ENCODE results near the gene MCF2L.

The MCF2L gene

DNA sequence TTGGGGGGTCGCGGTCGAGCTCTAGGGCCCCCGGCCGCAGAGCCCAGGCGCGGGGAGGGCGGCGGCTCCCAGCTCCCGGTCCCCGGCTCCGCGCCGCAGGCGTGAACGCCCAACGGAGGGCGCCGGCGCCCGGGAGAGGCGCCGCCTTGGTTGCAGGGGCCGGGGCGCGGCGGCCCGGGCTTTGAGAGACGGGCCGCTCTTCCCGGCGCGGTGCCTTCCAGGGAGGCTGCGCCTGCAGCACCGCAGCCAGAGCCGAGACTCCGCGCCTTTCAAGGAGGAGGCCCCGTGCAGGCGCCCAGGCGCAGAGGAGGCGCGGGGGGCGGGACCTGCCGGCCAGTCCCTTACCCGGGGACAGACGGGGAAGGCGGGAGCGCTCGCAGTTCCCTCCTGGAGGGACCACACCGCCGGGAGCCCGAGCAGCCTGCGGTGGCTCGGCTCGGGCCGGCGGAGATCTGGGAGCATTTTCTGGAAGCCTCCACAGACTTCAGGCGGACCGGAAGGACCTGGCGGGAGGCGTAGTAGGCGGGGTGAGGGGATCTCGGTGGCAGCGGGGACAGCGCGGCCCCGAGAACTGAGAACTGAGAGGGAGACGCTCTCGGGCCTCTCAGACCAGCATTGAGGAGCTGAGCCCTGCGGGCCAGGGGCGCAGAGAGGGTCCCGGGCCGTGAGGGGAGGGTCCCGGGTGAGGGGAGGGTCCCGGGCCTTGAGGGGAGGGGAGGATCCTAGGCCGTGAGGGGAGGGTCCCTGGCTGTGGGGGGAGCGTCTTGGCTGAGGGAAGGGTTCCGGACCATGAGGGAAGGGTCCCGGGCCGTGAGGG lies 25.5 kb upstream of the MCF2L start:
- DNase-seq (ENCODE audit: low spot score), result no peak

DNA sequence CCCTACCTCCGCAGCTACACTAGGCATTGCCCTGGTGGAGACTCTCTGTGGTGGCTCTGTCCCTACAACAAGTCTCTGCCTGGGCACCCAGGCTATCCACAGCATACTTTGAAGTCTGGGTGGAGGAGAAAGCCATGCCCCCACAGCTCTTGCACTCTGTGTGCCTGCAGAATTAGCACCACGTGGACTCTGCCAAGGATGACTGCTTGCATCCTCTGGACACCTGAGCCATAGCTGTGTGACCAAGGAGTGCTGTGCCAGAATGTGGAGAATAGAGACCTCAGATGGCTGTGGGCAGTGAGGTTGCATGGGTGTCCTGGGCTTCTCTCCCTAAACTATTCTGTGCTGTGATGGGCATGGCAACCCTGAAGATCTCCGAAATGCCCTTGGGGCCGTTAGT lies 21.2 kb upstream of the MCF2L start:
- no peak for DNase-seq (ENCODE audit: low spot score)

DNA sequence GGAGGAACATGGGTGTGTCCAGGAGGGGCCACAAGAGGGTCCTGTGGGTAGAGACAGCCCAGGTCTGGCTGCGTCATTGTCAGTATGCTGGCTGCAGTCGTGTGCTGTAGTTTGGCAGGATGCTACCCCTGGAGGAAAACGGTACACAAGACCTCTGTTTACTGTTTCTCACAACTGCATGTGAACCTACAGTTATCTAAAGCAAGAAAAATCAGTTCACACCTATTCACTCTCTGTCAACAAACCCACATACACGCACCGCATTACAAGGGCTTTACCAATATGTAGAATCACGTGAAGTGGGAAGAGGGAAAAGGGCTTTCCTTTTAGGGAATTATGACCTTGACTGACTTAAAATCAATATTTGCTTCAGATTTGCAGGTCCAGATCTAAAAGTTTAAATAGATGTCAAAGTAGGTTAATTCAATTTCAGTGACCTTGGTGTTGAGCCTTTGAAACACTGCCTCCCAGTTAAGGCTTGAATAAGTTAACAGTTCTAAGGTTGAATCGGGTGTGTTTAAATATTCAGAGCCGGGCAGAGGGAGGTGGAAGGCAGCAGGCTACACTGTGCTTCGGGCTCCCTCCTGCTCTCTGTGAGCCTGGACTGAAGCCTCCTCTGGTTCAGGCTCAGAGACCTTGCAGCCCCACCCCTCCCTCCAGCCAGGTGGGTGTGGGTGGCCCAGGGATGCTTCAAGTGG lies 17.2 kb upstream of the MCF2L start:
- no peak for DNase-seq (ENCODE audit: low spot score)

DNA sequence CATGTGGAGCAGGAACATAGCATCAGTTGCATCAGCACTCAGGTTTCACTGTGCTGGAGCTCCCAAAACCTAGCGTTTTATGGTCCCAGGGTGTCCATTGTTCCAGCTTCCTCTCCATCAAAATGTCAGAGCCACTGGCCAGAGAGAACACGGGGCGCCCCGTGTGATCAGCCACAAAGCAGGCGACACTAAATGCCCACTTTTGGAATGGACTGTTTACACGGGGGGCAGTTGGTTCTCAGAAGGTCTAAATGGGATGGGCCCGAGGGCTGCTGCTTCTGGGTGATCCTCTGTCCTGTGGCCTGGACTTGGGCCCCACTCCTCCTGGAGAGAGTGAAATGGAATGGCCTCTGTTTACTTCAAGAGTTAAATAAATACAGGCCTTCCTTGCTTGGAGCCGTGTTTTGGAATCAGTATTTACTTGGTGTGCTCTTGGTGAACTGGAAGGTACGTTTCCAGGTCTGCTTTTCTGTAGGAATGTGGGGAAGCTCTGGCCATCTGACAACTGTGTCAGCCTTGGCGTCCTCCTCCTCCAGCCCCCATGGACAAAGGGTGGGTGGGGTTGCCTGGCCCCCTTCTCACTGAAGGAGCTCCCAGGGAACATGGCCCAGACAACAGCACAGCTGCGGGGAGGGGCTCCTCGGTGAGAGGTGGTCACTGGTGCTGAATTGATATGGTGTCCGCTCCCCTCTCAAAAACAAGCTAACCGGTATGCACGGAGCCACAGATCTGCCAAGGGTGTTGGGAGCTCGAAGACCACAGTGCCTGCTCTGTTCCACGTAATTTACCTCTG lies 16.1 kb upstream of the MCF2L start:
- no peak for DNase-seq (ENCODE audit: low spot score)

DNA sequence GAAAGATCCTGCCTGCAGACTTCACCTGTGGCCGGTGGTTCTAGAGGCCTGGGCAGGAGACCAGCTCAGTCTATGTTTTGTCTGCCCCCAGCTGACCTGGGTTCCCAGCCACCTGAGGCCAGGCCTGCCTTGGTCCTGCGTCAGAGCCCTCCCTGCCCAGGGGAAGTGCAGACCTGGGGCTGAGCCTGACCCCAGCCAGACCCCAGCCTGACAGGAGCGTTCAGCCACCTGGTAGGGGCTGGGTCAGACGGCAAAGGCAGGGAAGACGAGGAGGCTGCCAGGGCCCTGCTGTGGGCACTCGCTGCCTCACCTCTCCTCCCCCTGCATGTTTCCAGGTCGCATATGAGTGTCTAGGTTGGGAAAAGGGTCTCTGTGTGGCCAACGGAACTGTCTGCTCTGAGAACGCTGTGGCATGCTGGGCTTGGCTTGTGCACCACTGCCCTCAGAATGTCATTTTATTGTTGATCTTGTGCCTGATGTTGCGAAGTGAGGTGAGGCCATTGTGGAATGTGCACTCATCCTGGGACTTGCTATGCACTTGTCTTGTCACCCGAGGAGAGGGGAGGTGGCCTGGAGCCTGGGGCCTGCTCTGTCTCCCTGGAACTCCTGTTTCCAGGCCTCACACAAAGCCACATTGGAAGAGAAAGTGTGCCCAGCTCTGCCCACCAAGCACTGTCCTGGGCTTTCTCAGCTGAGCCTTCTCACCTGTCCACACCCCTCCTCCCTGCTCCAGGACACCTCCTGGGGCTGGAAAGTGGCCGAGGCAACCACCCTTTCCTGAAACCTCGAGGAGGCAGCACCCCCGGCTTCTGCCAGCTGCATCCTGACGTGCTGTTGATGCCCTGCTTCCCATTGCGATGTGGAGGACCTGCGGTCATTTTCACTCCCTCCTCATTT lies 15.2 kb upstream of the MCF2L start:
- no peak for DNase-seq (ENCODE audit: low spot score)

DNA sequence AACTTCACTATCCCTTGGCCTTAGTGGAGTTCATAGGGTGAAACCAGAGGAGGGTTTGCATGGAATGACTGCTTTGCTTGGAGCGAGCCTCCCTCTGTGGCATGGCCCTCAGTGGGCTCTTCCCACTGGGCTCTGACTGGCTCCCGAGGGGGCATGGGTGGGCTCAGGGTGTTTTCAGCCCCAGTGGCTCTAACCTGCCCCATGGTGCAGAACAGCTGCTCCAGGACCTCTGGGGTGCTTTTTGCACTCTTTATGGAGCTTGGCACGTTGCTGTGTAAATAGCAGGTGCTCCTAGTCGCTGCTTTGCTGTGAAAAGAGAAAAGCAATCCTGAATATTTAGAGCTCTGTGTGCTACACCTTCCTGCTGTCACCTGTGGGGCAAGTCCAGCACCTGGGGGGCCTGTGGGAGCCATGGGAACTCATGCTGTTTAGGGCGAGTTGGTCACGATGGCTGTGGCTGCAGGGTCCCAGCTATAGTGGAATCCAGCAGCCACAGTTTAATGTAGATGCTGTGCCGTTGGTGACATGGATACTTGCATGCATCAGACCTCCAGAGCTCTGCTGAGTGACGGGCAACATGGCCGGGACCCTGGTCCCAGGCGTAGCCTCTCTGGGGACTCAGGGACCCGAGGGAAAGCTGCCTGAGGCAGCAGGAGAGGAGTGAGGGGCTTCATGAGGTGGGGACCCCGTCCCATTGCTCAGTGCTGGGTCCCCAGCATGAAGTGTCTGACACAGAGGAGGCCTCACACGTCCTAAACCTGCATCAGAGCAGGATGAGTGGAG lies 14.3 kb upstream of the MCF2L start:
- no peak for DNase-seq (ENCODE audit: low spot score)

DNA sequence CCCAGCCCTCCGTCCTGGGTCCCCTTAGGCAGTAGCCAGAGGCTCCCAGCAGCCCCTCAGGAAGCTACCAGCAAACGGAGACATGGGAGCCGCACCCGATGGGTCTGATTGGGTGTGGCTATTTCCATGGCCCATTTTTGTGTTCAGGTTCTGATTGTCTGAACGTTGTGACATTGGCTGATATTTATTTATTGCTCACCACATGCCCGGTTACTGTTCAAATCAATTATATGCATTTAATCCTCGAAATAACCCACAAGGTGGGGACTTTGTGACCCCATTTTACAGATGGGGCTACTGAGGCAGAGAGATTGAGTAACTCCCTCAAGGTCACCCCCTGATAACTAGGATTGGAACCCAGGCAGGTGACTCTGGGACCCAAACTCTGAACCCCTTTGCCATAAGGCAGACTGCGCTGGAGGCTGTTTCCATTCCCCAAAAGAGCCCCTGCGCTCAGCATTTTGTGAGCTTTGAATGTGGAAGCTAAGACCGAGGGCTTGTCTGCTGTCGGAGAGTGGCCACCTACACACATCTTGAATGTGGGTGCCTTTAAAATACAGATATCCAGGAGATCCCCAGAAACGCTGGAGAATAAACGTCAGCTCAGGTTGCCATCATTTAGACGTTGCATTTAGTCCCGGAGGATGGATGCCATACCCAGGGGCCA lies 13.6 kb upstream of the MCF2L start:
- no peak for DNase-seq (ENCODE audit: low spot score)

DNA sequence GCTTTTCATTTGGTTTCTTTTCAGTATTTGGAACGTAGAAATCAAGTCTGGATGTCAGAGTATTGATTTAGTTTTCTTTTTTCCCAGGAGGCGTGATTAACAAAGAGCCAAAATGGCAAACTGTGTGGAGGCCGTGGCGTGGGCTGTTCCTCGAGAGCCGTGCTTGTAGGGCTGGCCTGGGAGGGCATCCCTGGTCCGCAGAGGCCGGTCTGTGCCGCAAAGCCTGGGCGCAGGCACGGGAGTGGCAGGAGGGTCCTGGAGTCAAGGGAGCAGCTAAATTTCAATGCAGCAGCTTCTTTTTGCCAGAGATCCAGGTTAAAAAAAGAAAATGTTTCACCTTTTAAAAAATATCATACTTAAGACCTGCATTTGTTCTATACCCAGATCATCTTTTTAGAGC lies 13.1 kb upstream of the MCF2L start:
- DNase-seq (ENCODE audit: low spot score), result no peak

DNA sequence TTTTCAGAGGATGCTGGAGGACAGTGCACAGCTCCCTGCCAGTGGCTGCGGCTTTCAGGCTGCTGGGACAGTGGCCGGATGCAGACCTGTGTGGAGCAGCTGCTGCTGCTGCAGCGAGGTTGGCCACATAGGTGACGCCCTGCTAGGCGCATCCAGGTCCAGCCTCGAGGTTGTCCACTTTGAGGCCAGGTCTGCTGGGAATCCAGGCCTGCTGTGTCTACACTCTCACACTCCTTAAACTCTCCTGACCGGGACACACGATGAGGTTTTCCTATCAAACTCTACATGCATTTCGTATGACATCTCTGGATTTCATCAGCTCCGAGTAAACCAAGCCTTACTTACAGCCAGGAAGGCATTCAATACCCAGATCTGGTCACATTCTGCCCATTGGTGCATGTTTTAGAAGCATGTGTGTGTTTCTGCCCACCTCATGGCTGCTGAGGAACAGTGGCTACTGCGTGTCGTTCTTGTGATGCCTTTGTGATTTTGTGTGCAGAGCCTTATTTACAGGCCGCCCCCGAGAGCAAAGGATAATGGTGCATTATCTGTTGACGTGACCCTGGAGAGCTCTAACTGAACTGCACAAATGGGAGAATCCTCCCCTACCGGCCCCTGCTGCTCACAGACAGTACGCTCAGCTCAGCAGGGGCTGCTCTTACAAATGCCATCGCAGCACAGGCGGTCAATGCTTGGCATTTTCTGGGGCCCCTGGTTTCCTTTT lies 12.3 kb upstream of the MCF2L start:
- no peak for DNase-seq (ENCODE audit: low spot score)

DNA sequence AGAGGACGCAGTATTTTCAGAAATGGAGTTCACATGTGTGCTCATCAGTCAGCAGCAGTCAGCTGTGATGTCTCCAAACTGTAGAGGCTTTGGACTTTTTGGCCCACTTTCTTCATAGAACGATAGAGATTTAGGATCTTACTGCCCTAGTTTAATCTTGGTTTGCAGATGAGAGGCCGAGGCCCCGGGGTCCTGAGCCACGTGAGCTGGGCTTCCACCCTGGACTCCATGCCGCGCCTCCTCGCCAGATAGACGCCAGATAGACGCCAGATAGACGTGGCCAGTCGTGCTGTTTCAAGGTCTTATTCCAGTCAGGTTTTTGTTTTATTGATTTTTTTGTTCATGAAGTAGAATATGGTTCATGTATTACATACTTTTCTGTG lies 11.7 kb upstream of the MCF2L start:
- no peak for DNase-seq (ENCODE audit: low spot score)

DNA sequence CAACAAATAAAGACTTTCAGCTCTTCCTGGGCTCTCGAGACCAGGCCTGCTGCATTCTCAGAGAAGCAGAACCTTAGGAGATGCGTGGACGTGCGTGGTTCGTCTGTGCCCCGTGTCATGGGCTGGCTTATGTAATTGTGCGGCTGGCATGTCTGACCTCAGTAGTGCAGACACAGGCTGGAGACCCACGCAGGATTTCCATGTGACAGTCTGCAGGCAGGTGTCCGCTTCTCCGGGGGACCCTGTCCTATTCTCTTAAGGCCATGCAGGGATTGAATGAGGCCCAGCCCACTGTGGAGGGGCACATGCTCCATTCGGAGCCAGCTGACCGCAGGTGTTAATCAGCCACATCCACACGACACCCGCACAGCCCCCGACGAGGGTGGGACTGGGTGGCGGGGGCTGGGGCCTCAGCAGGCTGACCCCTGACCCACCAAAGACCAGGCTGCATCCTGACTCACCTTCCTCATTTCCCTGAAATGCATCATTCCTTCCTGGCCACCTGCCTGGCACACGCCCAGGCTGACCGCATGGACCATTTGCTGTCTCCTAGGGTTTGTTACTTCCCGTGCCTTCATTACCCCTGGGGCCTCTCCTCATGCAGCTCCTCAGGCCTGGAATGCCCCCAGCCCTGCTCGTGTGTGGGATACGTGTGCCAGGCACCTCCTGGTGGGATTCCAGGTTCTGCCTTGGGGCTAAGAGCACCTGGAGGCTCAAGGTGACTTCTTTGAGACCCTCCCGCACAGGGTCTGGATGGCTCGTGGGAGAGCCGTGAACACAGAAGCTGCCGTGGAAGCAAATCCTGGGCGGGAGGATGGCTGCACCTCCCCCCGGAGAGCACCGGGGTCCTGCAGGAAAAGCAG lies 10.7 kb upstream of the MCF2L start:
- no peak for DNase-seq (ENCODE audit: low spot score)

DNA sequence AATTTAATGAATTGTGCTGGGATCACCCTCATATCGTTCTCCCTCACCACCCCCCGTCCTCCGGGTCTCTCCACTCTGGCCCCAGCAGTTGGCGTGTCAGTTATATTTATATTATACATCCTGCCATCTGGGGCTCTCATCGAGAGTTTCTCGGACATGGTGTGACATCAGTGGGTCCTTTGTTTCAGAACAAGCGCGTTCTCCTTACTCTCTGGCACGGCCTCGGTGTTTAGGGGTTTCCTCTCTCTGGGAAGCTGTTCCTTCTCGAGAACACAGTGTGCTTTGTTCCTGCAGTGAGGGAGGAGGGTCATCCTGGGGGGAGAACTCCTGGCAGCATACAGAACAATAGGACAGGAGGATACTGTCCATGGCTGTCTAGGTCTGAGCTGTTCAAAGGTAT lies 9.8 kb upstream of the MCF2L start:
- peak; percentile 44 for DNase-seq (ENCODE audit: low spot score)

DNA sequence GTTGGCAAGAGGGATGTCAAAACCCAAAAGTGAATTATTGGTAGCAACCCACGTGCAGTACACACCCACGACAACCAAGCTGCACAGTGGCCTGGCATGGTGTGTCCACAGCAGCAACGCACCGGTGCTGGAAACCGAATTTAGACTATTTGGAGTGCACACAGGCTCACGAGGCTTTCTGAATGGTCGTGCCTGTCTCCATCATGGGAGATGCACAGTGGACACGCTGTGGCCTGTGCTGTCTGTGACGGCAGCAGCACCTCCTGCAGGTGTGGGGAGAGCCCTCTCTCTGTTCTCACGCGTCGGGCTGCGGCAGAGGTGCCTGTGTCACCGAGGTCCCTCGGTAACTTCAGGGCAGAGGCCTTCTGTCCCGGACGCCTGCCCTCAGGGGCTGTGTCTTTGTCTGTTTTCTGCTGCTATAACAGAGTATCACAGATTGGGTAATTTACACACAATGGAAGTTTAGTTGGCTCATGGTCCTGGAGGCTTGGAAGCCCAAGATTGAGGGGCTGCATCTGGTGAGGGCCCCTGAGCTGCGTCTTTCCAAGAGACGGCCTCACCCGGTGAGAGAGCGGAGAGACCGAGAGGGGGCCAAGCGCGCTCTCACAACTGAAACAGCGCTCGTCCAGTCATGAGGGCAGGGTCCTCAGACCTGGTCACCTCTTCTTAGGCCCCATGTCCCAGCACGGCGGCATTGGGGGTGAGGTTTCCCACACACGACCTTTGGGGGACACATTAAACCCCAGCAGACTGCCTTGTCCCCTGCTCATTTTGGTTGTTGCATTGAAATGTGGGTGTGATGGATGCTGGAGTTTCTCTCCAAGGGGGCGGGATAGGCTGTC lies 9.1 kb upstream of the MCF2L start:
- DNase-seq (ENCODE audit: low spot score), result no peak

DNA sequence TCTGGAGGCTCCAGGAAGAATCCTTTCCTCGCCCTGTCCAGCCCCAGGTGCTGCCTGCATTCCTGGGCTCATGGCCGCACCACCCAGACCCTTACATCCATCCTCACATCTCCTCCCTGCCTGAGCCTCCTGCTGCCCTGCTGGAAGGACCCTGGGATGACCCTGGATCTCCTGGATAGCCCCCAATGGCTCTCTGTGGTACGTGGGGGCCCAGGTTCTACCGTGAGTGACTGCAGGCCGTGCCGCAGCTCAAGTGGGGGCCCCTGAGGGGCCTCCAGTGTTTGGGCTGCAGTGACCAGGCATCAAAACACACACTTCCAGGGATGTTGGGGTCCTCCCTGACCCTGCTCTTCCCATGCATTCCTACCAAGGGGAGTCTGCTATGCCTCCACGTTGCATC lies 8.3 kb upstream of the MCF2L start:
- no peak for DNase-seq (ENCODE audit: low spot score)

DNA sequence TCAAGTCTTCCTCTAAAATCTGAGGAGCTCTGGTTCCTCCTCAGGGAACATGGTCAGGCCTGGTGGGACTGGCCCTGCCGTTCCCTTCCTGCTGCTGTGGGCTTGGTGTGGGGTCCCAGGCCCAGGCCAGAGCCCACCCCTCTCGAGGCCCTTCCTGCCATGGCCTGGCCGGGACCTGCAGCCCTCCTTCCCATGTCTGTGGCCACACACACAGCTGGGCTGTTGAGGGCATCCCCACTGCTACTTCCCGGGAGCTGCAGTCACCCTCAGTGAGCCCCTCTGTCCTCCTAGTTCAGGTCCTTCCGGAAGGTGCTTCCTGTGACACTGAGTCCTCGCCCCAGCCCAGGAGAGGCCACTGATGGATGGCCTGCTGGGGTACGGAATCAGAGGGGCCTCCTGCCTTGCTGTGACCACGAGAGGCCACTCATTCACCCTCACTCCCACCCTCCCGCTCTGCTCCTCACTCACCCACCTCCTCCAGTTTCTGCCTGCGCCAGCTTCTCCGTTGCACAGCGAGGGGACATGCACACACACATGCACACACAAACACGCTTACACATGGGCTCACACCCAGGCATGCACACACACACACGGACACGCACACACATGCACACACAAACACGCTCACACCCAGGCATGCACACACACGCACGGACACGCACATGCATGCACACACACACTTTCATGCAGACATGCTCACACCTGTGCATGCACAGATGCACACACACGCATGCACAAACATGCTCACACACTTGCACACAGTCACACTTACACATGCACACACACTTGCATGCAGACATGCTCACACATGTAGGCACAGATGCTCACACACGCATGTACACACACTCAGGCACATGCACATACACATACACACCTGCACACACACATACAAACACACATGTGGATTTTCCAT lies 7.3 kb upstream of the MCF2L start:
- DNase-seq (ENCODE audit: low spot score), result no peak

DNA sequence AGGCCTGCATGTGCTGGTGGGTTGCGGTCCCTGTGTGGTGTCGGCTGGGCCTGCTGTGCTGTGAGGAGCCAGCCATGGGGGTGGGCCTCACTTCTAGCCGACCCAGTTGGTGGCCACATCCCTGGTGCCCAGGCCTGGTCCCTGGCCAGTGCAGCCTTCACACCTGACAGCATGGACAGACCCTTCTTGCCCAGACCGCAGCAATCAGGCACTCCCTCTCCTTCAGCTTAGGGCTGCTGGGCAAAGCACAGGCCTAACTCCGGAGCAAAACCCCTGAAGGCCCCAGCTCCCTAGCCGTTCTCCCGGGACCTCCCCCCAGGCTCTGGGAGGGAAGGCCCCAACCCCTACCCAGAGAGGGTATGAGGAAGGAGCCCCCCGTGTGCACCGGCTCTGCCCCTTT lies 6.6 kb upstream of the MCF2L start:
- DNase-seq (ENCODE audit: low spot score), result no peak

All from kidney capillary endothelial cell (primary cell).